ENCODE data around the gene CNTNAP2. TPM values are rescaled to one million over a fixed set of nuclear protein-coding genes. Genes with fewer than 3 reads are reported as not detected.

The CNTNAP2 gene
- total and polyA plus RNA-seq, 2 of the 8 experiments (the other 6 are each of a cell fraction or from before 2014, with no cell fraction given), result 27.9 to 71.0 TPM

DNA sequence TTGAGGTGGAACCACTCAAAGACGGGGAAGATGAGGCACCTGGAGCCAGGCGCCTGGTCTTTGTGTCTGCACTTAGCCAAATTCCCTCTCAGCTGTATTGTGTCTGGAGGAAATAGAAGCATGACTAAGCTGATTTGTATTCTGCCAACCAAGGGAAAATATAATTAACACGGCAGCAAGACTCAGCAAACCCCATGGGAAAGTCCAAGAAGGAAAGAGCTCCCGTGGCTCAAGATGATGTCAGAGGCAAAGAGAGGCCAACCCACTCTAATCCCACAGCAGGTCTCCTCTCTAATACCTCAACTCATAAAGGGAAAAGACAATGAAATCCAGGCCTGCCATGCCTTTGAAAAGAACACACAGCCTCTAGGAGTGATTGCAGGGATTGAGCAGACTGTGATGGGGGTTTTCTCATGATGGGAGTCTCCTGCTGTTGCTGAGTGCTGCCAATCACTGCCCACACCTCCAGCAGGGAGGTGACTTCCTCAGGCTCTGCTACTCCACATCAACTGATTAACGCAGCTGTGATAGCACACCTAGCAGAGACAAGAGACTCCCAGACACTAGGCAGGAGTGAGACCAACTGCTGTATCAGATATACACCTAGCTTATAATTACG lies 2218.5 kb downstream of the CNTNAP2 start (continued):
- TF ChIP-seq CHD7 (IDR thresholded peaks at IDR 0.05; ENCODE audit: insufficient replicate concordance, low read length), result no peak
- TF ChIP-seq BCL11A (IDR thresholded peaks at IDR 0.05; ENCODE audit: low read depth in 2 of 2, low read length in 2 of 2), result no peak
- TF ChIP-seq, protein P1, sequence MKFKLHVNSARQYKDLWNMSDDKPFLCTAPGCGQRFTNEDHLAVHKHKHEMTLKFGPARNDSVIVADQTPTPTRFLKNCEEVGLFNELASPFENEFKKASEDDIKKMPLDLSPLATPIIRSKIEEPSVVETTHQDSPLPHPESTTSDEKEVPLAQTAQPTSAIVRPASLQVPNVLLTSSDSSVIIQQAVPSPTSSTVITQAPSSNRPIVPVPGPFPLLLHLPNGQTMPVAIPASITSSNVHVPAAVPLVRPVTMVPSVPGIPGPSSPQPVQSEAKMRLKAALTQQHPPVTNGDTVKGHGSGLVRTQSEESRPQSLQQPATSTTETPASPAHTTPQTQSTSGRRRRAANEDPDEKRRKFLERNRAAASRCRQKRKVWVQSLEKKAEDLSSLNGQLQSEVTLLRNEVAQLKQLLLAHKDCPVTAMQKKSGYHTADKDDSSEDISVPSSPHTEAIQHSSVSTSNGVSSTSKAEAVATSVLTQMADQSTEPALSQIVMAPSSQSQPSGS (IDR thresholded peaks at IDR 0.05; ENCODE audit: low read length), result peak; percentile 86
- no peak; a peak in 1 of 4 replicates for TF ChIP-seq CTCF (IDR thresholded peaks at IDR 0.05; ENCODE audit: control extremely low read depth in 1 of 3, insufficient read depth in 1 of 3, low read depth in 1 of 3, low read length in 3 of 3)
- TF ChIP-seq BACH1 (IDR thresholded peaks at IDR 0.05; ENCODE audit: low read length), result peak; percentile 89
- 0 out of 2 replicates have a peak, but pooled peaks have one; percentile 30 for TF ChIP-seq JUND (IDR thresholded peaks at IDR 0.05; ENCODE audit: low read length)
